ENCODE measurements around the gene RIMS1. TPM values are rescaled to one million over a fixed set of nuclear protein-coding genes. Genes with fewer than 3 reads are reported as not detected.

Gene RIMS1
- total RNA-seq, 1 experiment from 2014 or later, result 1.1 TPM

GRCh38 chr6:72288592-72288991 lies 402.2 kb downstream of the RIMS1 start:
- no peak for TF ChIP-seq ZNF317 (CRISPR knock-in tag; IDR thresholded peaks at IDR 0.05; ENCODE audit: borderline replicate concordance, low read depth)
- TF ChIP-seq CBFB (CRISPR knock-in tag; IDR thresholded peaks at IDR 0.05; ENCODE audit: low read depth), result no peak
- no peak for TF ChIP-seq GRHL2 (CRISPR knock-in tag; IDR thresholded peaks at IDR 0.05; ENCODE audit: insufficient replicate concordance, severe bottlenecking)
- TF ChIP-seq ZSCAN18 (CRISPR knock-in tag; IDR thresholded peaks at IDR 0.05), result no peak
- TF ChIP-seq MLX (CRISPR knock-in tag; IDR thresholded peaks at IDR 0.05), result no peak
- no peak for TF ChIP-seq ZMAT4 (CRISPR knock-in tag; IDR thresholded peaks at IDR 0.05)
- no peak for TF ChIP-seq MXD4 (CRISPR knock-in tag; IDR thresholded peaks at IDR 0.05; ENCODE audit: borderline replicate concordance)
- TF ChIP-seq ZBTB43 (CRISPR knock-in tag; IDR thresholded peaks at IDR 0.05), result no peak
- H3K4me3 Mint-ChIP-seq, result no peak overlapping the region
- no peak overlapping the region for H3K27ac Mint-ChIP-seq
- DNase-seq (ENCODE audit: low spot score) (no peak), ATAC-seq (no peak)
- H3K36me3 Mint-ChIP-seq, result no peaks in the 10 kb centered on the region
- no peaks in the 10 kb centered on the region for H3K27me3 Mint-ChIP-seq (ENCODE audit: low read depth)
- ChIA-PET CTCF (no interaction called here), POLR2A (no interaction called here)
- no peaks in the 10 kb centered on the region for H3K9me3 Mint-ChIP-seq
- peaks cover 7% of the 10 kb centered on the region for H3K4me1 Mint-ChIP-seq

GRCh38 chr6:72290620-72291019 lies 404.3 kb downstream of the RIMS1 start:
- H3K4me3 Mint-ChIP-seq, result no peak overlapping the region
- H3K27ac Mint-ChIP-seq, result no peak overlapping the region
- H3K9me3 Mint-ChIP-seq, result no peaks in the 10 kb centered on the region
- H3K4me1 Mint-ChIP-seq, result peaks cover 7% of the 10 kb centered on the region
- ATAC-seq, result no peak
- no peaks in the 10 kb centered on the region for H3K36me3 Mint-ChIP-seq
- no peak for TF ChIP-seq STAT6 (CRISPR knock-in tag; conservative IDR thresholded peaks at IDR 0.05; ENCODE audit: low read depth)
- TF ChIP-seq FOXK1 (CRISPR knock-in tag; IDR thresholded peaks at IDR 0.05), result no peak
- TF ChIP-seq, protein P1, sequence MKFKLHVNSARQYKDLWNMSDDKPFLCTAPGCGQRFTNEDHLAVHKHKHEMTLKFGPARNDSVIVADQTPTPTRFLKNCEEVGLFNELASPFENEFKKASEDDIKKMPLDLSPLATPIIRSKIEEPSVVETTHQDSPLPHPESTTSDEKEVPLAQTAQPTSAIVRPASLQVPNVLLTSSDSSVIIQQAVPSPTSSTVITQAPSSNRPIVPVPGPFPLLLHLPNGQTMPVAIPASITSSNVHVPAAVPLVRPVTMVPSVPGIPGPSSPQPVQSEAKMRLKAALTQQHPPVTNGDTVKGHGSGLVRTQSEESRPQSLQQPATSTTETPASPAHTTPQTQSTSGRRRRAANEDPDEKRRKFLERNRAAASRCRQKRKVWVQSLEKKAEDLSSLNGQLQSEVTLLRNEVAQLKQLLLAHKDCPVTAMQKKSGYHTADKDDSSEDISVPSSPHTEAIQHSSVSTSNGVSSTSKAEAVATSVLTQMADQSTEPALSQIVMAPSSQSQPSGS (CRISPR knock-in tag; IDR thresholded peaks at IDR 0.05; ENCODE audit: borderline replicate concordance, low read depth), result no peak
- no peak for TF ChIP-seq ZNF396 (CRISPR knock-in tag; IDR thresholded peaks at IDR 0.05; ENCODE audit: borderline replicate concordance)
- TF ChIP-seq TCF7 (CRISPR knock-in tag; IDR thresholded peaks at IDR 0.05; ENCODE audit: low read depth), result no peak
- TF ChIP-seq ATF1 (CRISPR knock-in tag; IDR thresholded peaks at IDR 0.05), result no peak
- TF ChIP-seq NFE2L1 (CRISPR knock-in tag; IDR thresholded peaks at IDR 0.05), result no peak
- no peak for TF ChIP-seq ZNF121 (CRISPR knock-in tag; IDR thresholded peaks at IDR 0.05)
- TF ChIP-seq SMAD3 (CRISPR knock-in tag; IDR thresholded peaks at IDR 0.05; ENCODE audit: borderline replicate concordance), result no peak
- no peak for TF ChIP-seq IRF2 (CRISPR knock-in tag; IDR thresholded peaks at IDR 0.05; ENCODE audit: borderline replicate concordance, low read depth)
- TF ChIP-seq ETV6 (CRISPR knock-in tag; IDR thresholded peaks at IDR 0.05), result no peak
- TF ChIP-seq, protein P2, sequence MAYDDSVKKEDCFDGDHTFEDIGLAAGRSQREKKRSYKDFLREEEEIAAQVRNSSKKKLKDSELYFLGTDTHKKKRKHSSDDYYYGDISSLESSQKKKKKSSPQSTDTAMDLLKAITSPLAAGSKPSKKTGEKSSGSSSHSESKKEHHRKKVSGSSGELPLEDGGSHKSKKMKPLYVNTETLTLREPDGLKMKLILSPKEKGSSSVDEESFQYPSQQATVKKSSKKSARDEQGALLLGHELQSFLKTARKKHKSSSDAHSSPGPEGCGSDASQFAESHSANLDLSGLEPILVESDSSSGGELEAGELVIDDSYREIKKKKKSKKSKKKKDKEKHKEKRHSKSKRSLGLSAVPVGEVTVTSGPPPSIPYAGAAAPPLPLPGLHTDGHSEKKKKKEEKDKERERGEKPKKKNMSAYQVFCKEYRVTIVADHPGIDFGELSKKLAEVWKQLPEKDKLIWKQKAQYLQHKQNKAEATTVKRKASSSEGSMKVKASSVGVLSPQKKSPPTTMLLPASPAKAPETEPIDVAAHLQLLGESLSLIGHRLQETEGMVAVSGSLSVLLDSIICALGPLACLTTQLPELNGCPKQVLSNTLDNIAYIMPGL (CRISPR knock-in tag; IDR thresholded peaks at IDR 0.05), result no peak
- no peak for DNase-seq (ENCODE audit: low spot score)
- ChIA-PET CTCF (no interaction called here), POLR2A (no interaction called here)
- no peaks in the 10 kb centered on the region for H3K27me3 Mint-ChIP-seq (ENCODE audit: low read depth)

Measured in WTC11 (cell line).